HG02938 (cell line): ENCODE data around the gene ADAMTS12.

Source experiments
- ATAC-seq: cut with Tn5 transposase; IDR thresholded peaks from one replicate; pipeline ENCODE4 v1.9.1; 2021; ENCODE audit warnings: mild to moderate bottlenecking, moderate library complexity; ENCODE audit not compliant: unreplicated experiment

The ADAMTS12 gene

GRCh38 chr5:33675958-33676464 is 215.8 kb downstream of the ADAMTS12 start:
- peak; percentile 66 for ATAC-seq

- ATAC-seq: no peak
Measured at GRCh38 chr5:33671700-33672291, 220.0 kb downstream of the ADAMTS12 start.

GRCh38 chr5:33662722-33663427 is 228.9 kb downstream of the ADAMTS12 start:
- no peak for ATAC-seq

- ATAC-seq: no peak
Measured at GRCh38 chr5:33659526-33660169, 232.1 kb downstream of the ADAMTS12 start.

- no peak for ATAC-seq
Measured at GRCh38 chr5:33657804-33658440, 233.9 kb downstream of the ADAMTS12 start.

- no peak for ATAC-seq
Measured at GRCh38 chr5:33657176-33657575, 234.6 kb downstream of the ADAMTS12 start.

- no peak for ATAC-seq
Measured at GRCh38 chr5:33650911-33651310, 240.9 kb downstream of the ADAMTS12 start.

GRCh38 chr5:33649549-33650482 is 242.0 kb downstream of the ADAMTS12 start:
- ATAC-seq: no peak

GRCh38 chr5:33641744-33642505 is 249.9 kb downstream of the ADAMTS12 start:
- peak; percentile 59 for ATAC-seq

GRCh38 chr5:33639474-33639873 is 252.3 kb downstream of the ADAMTS12 start:
- no peak for ATAC-seq

- ATAC-seq: no peak
Measured at GRCh38 chr5:33637011-33637410, 254.8 kb downstream of the ADAMTS12 start.

- no peak for ATAC-seq
Measured at GRCh38 chr5:33635582-33635981, 256.2 kb downstream of the ADAMTS12 start.

- no peak for ATAC-seq
Measured at GRCh38 chr5:33633699-33634098, 258.1 kb downstream of the ADAMTS12 start.

GRCh38 chr5:33631786-33632185 is 260.0 kb downstream of the ADAMTS12 start:
- ATAC-seq: peak; percentile 78

GRCh38 chr5:33631139-33631538 is 260.7 kb downstream of the ADAMTS12 start:
- no peak for ATAC-seq

GRCh38 chr5:33629999-33630398 is 261.8 kb downstream of the ADAMTS12 start:
- no peak for ATAC-seq

- ATAC-seq: no peak
Measured at GRCh38 chr5:33628796-33629195, 263.0 kb downstream of the ADAMTS12 start.

GRCh38 chr5:33621514-33621913 is 270.3 kb downstream of the ADAMTS12 start:
- no peak for ATAC-seq

GRCh38 chr5:33614039-33614438 is 277.8 kb downstream of the ADAMTS12 start:
- ATAC-seq: no peak

GRCh38 chr5:33612386-33612785 is 279.4 kb downstream of the ADAMTS12 start:
- no peak for ATAC-seq
